ENCODE measurements around the gene FUNDC2.
"Not testable (repeated sequence)": the region's sequence is repeated elsewhere in the genome, so short reads cannot be mapped to it uniquely, and the experiment has no call there.

FUNDC2 gene, protein sequence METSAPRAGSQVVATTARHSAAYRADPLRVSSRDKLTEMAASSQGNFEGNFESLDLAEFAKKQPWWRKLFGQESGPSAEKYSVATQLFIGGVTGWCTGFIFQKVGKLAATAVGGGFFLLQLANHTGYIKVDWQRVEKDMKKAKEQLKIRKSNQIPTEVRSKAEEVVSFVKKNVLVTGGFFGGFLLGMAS

DNA sequence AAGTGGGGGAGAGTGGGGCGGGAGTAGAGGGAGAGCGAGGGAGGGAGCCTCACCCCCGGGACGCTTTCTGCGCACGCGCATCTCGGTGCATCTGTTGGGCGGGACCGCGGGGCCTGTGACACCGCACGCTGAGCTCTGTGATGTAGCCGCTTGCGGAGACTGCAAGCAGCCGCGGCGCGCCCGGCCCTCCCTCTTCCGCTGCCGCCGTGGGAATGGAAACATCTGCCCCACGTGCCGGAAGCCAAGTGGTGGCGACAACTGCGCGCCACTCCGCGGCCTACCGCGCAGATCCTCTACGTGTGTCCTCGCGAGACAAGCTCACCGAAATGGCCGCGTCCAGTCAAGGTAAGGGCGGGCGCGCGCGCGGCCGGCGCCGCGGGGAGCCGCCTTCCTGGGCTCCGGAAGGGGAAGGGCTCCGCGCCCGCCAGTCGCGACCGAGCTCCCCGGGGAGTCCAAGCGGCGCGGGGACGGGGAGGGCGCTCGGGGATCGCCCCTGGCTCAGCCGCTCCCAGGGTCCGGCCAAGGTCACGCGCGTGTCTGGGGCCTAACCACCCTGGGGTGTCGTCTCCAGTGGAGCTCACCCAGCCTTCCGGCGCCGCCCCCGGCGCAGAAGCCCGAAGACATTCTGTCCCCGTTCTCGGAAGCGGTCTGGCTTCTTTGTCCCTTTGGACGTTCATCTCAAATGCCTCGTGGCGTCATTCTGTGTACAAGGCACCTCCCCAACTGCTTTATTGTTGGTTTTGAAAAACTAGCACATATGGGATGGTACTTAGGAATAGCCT is at the start of gene FUNDC2:
TSS of gene FUNDC2 (plus strand) at position 118 of the 782 bp plus-strand sequence. CDS start at position 213, 95 bp downstream.
- peak; percentile 85 for DNase-seq (ENCODE audit: low read depth)

DNA sequence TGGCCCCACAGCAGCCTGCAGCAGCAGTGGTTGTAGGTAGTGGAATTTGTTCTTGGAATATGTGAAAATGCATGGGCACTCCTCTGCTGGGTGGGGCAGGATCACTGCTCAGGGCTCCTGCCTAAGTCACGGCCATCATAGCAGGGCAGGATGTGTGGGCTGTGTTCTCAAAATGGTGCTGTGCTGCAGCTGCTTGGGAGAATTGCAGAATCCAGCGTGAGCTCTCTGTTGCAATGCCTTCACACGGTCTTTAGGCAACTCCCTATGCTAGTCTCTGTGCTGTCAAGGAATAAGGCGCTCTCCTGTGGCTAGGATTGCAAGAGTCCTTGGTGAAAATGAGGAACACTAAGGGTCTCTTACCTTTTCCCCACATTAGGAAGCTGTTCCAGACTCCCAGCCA is 47.0 kb upstream of the FUNDC2 start:
- no peak for DNase-seq (ENCODE audit: low read depth)

DNA sequence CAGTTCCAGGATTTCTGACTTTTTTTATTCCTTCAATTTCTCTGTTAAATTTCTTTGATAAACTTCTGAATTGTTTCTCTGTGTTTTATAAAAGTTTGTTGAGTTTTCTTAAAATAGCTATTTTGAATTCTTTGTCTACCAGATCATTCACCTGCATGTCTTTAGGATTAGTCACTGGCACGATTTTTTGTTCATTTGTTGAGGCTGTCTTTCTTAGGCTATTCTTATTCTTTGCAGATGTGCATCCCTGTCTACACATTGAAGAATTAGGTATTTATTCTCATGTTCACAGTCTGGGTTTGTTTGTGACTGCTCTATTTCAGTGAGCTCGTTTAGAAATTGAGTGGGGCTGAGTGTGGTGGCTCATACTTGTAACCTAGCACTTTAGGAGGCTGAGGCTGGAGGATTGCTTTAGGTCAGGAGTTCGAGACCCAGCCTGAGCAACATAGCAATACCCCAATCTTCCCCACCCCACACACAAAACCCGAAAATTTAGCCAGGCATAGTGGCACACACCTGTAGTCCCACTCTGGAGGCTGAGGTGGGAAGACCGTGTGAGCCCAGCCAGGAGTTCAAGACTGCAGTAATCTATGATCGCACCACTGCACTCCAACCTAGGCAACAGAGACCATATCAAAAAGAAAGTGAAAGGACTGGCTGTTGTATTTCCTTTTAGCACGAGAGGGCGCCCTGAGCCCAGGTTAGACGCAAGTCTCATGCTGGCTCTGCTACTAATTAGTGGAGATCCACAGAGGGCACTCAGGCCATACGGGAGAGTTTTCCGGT is 46.1 kb upstream of the FUNDC2 start:
- DNase-seq (ENCODE audit: low read depth), result peak; percentile 49

DNA sequence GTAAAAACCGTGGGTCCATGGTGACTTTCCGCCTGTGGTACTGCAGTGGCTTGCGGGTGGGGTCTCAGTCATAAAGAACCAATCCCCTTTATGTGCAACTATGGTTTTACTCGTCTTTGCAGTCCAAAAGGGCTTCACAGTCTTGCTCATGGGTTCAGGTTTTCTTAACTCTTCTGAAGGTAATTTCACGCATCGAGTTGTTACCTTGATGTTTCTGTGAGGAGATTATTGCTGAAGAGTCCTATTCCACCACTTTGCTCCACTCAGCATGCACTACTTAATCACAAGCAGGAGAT is 45.6 kb upstream of the FUNDC2 start:
- DNase-seq (ENCODE audit: low read depth), result no peak

DNA sequence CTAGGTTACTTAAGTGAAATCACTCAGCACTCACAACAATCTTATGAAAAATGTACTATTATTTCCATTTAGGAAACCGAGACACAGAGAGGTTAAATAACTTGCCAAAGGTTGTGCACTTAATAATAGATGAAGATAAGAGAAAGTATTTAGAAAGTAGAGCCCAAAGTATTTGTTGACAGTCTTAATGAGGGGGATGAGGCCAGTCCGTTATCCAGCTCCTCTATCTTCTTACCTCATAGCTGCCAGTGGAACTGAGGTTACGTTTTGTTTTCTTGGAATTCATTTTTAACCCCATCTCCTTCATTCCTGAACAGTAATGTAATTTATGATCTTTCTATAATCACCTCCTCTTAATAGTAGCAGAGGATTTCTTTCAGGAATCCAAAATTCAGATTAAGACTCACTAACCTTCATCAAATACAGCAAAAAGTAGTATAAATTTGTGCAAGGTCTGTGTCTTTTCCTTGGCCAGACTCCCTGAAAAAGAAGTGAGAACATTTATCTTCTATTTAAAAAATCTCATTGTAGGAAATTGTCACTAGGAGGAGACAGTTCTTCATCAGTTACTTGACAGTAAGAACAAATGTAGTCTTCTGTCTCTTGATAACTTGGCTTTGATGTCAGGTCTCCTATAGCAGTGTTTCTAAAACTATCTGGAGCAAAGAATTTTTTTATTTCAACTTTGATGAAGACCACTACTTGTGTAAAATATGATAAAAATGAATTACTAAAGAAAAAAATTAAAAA is 39.6 kb upstream of the FUNDC2 start:
- no peak for DNase-seq (ENCODE audit: low read depth)

DNA sequence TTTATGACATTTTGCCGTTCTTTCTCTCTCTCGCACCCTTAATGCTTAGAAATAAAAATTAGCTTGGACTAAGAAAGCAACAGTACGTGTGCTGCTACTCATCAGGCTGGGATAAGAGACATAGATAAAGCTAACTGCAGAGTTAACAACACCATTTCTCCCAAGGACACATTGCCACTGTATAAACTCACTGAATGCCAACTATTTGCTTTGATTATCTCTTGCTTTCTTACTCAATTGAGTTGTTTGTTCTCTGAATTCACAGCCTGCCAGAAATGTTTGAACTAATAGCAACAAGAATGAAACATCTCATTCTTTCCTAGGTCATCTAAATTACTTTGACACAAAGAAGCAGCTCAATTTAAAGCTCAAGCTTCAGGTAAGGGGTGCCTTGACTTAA is 38.7 kb upstream of the FUNDC2 start:
- no peak for DNase-seq (ENCODE audit: low read depth)

DNA sequence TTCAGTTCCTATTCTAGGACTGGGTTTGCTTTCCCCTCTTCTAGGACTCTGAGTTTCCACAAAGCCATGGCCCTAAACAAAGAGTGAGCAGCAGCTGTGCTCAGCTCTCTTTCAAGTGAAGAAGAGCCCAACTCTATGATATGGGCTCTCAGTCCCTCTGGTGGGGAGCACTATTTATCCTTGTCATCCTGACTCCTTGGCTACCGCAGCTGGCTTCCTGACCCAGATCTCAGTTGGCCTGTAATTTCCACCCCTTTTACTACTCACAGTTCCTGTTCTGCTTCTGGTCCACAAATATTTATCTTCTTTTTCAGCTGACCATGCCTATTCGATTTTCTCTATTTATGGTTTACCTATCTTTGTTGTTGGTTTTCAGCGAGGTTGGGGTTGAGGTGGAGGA is 37.9 kb upstream of the FUNDC2 start:
- no peak for DNase-seq (ENCODE audit: low read depth)

DNA sequence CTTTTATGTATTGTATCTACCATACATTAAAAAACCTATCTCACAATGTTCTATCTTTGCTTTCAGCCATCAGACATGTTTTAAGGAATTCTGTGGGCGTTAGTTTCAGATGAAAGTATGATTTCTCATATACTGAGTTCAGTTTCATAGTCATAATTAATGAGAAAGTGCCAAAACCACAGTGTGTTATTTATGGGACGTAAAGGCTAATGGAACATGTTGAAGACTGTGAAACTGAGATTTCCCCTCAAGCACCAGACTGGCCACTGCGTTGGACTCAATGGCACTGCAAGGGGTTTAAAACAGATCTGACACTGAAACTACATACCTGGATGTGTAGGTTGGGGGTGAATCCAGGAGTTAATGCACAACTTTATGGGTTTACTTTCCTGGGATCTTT is 36.1 kb upstream of the FUNDC2 start:
- DNase-seq (ENCODE audit: low read depth), result no peak

DNA sequence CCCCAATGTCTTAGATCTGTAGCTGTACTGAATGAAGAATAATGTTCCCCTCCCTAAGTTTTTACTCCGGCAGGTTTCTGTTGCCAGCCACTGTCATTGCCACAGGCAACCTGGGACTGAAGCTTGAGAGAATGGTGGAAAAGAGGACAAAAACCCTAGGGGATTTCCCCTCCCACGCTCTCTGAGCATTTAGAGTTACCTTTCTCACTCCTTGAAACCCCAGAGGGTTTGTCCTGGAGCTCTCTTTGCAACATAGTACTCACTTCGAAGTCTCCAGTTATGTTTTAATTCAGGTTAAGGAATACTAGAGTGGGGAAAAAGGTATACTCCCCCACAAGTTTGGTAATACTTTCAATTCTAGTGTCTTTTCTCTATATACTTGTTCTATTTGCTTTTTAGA is 35.6 kb upstream of the FUNDC2 start:
- no peak for DNase-seq (ENCODE audit: low read depth)

DNA sequence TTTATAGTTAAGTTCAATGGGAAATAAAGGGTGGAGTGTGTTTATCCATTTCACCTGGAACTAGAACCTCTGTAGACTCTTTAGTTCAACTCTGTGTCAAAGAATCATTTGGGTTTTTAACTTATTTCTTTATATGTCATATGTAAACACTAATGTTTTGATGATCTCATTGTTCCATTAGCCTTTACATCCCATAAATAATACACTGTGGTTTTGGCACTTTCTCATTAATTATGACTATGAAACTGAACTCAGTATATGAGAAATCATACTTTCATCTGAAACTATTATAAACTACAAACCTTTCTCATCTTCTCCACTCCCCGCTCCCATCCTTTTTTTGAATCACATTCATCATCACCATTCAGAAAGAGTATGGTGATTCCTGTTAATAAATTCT is 35.2 kb upstream of the FUNDC2 start:
- no peak for DNase-seq (ENCODE audit: low read depth)

DNA sequence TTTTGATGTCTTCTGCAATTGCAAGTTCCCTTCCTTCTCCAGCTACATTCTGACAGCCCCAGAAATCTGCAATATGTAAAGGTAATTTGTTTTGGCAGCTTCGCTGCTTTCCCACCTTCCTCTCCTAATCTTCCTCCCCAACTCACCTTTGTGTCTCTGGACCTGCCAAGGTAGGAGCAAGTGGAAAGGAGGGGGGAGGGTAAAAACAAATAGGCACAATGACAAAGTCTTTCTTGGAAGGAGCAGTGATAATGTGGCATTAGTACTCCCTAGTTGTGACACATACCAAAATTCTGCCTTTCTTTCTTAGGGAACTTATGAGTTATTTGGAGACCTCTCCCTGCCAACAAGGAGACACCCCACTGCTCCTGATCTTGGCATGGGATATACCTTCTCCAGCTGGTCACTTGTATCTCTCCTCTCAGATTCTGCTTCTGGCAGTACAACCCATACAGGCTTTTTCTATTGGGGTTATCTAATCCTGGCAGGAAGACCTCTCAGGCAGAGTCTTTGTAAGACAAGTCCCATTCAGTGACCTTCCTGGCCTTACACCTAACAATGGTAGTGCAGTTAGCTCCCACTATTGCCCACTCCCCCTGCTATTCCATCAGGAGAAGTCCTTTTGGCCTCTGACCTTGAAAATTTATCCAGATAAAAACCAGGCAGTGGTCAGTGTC is 28.3 kb upstream of the FUNDC2 start:
- no peak for DNase-seq (ENCODE audit: low read depth)

DNA sequence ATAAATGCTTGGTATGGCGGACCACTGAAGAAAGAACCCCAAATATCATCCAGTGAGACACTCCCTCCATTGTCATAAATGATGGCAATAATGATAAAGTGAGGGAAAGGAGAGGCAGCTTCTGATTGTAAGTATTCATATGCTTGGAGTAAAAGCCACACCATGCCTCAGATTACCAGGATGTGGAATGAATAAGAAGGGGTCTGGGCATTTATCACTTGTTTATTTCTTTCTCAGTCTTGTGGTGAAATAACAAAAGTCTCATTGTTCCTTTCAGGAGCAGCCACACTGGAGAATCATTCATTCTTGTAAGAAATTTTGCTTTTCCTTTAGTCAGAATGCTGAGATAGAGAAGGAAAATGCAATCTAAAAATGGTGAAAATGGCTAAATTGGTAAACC is 25.8 kb upstream of the FUNDC2 start:
- no peak for DNase-seq (ENCODE audit: low read depth)

DNA sequence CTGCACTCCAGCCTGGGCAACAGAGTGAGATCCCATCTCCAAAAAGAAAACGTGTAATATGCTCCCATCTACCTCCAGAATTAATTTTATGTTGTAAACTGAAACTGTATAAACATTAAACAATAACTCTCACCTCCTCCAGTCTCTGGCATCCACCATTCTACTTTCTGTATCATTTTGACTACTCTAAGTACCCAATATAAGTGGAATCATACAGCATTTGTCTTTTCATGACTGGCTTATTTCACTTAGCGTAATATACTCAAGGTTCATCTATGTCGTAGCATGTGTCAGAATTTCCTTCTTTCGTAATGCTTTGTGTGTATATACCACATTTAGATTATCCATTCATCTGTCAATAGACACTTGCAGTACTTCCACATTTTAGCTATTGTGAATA is 24.8 kb upstream of the FUNDC2 start:
- no peak for DNase-seq (ENCODE audit: low read depth)

DNA sequence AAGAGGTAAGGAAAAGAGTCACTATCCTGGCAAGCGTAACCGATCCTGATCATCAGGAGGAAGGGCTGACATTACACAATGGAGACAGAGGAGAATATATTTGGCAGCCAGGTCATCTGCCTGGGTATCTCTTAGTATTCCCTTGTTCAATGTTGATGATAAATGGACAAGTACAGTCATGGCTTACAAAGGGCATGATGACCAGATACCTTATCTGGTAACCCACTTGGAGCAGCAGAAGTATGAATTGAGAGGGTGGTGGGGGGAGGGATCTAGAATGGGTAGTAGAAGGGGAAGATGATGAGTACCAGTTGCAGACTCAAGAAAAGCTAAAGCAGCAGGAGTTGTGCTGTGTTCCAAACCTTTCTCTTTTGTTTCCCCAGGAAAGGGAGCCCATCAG is 21.5 kb upstream of the FUNDC2 start:
- no peak for DNase-seq (ENCODE audit: low read depth)

DNA sequence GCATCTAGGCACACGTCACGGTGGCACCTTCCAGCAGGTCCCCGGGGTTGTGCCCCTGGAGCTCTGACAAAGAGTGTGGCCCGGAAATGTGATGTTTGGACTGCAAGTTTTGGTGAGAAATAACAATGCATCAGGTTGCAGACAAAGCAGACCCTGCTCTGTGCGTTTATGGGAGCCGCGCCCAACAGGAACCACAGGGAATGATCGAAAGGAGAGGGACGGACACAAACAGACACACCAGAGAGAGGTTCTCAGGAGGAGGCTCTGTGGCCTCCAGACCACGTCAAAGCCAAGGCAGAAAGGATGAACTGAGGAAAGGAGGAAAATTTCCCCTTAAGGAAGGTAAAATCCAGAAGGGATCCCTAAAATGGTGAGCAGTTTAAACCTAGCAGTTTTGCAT is 20.3 kb upstream of the FUNDC2 start:
- not testable (repeated sequence) for DNase-seq (ENCODE audit: low read depth)

DNA sequence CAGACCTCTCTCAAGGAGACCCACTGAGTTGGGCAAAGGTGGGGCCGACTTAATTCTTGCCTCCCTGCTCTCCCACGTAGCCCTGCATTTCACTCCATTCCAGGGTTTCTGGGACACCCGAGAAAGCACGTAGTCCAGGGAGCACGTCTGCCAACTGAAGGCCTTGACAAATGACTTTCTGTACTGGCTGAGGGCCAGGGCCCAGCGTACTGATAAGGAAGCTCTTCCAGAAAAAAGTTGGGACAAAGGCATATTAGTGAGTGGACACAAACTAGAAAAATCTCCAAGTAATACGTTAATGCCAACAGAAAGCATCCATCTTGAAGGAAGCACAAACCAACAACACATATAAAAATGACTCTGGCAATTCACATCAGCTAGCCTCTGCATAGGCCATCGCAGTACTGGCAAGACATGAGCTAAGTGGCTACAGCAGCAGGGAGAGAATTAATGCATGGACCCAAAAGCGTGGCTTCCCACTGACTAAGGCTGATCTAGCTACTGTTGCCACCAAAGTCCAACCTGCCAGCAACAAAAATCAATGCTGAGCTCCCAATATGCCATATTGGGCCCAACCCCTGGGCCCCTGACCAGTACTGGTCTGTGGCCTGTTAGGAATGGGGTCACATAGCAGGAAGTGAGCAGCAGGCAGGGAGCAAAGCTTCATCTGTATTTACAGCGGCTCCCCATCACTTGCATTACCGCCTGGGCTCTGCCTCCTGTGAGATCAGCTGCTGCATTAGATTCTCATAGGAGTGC is 19.6 kb upstream of the FUNDC2 start:
- not testable (repeated sequence) for DNase-seq (ENCODE audit: low read depth)

DNA sequence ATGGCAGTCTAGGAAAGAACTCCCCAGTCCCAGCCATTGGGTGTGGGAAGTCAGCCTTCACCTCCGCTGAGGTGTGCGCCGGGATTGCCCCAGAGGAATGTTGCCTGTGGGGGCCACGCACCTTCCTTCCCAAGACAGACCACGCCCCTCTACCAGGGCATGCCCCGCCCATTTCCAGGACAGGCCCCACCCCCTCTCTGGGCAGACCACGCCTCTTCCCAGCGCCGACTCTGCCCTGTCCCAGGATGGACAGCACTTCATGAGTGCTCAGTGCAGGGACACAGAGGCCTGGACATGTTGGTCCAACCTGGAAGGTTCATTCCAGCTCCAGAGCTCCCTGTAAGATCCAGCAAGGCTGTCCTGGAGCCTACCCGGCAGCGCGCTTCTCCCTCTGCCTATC is 18.1 kb upstream of the FUNDC2 start:
- not testable (repeated sequence) for DNase-seq (ENCODE audit: low read depth)

DNA sequence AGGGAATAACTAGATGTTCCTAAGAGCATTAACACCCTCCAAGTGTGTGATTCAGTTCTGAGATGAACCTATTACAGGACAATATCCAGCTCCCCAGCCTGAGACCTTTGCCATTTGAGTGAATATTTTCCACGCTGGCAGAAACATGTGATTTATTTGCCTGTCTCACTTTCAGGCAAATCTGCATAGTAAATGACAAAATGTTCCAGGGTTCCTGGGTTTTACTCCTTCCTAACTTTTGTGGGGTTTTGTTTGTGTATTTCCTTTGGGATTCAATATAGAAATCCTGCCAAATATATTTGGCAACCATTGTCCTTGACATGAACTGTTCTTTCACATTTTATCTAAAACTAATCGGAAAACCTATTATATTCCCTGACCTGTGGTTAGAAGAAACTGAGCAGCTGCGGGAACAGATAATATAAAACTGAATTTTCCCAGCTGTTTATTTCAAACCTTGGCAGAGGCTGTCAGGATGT is 16.6 kb upstream of the FUNDC2 start:
- DNase-seq (ENCODE audit: low read depth), result no peak

DNA sequence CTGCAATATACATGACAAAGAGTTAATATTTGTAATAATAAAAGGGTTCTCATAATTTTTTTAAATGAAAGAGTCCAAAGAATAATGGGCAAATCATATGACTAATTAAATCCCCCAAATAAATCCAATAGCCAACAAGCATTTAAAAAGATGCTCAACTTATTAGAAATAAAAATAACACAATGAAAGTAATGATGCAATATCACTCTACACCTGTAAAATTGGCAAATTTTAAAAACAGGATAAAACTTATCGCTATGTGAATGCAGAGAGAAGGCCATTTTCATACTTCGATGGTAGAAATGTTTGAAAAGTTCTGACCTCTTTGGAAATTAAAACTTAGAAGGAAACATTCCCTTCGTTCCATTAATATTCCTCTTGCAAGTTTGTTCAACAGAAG is 6.1 kb upstream of the FUNDC2 start:
- DNase-seq (ENCODE audit: low read depth), result no peak

DNA sequence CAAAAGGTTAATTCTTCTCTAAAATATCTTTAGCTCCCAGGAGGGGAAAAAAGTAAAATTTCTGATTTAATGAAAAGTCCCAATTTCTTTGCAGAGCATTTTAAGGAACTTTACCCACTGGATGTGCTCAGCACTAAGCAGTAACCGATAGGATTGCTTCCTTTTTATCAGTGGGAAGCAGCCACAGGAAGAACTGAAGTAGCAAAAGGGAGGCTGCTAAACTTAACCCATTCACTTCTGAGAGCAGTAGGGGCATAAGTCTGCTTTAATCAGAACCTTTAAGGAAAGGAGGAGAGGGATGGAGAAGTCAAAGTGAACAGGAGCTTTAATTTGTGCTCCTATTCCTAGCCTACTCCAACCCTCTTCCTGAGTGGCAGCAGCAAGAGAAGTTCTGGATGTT is 4.1 kb upstream of the FUNDC2 start, which contains the start of gene F8:
TSS of gene F8 (minus strand) at position 139 of the 400 bp plus-strand sequence. CDS start 171 bp downstream, outside the sequence.
- no peak for DNase-seq (ENCODE audit: low read depth)
